GM12878 (cell line): ENCODE data around the gene ASB10. TPM values are rescaled to one million over a fixed set of nuclear protein-coding genes. Genes with fewer than 3 reads are reported as not detected.
A peak's percentile ranks its signal among the peaks of the same experiment; 100 is the strongest.

Experiments
- ATAC-seq: fragments of 200-7000 bp; cut with Tn5 transposase; 3 replicates; pipeline ENCODE4 v1.9.1; 2020; ENCODE audit warnings: mild to moderate bottlenecking, moderate library complexity
- BruUV-seq: library from RNA; stranded (reverse); fragments of 400-500 nt; replicated peaks from 2 replicates; lab custom pipeline; 2021; lab: Mats Ljungman, UMichigan
- CTCF ChIA-PET: fragments of 300-600 bp; sonication (Branson Sonifier 250); formaldehyde crosslinking; extraction: SDS; loops from one replicate; lab custom pipeline; 2021; ENCODE audit warnings: inconsistent platforms; lab: Yijun Ruan, JAX
- POLR2A ChIA-PET: fragments of 350-600 bp; formaldehyde crosslinking; extraction: SDS; loops from one replicate; lab custom pipeline; 2021; ENCODE audit warnings: inconsistent platforms; lab: Charles Lee
- RAD21 ChIA-PET: fragments of 300-600 bp; sonication (Branson Sonifier 250); formaldehyde crosslinking; loops from one replicate; lab custom pipeline; 2023; ENCODE audit warnings: antibody characterized with exemption; ENCODE audit not compliant: unreplicated experiment; lab: Charles Lee
- SMC1A ChIA-PET: fragments of 300-600 bp; sonication (Branson Sonifier 250); formaldehyde crosslinking; loops from one replicate; lab custom pipeline; 2023; ENCODE audit not compliant: unreplicated experiment, uncharacterized antibody; lab: Charles Lee
- DNase-seq: peaks from one replicate; pipeline ENCODE4 v3.0.0-alpha.2; 2011; ENCODE audit warnings: low read depth, low spot score
- FAIRE-seq: peaks from 3 replicates; lab custom pipeline; 2011; peaks lifted over from hg19 to GRCh38; lab: Jason Lieb, UNC
- H2AFZ ChIP-seq: 2 replicates; pipeline ENCODE4 v1.6.0; 2011; ENCODE audit warnings: low read depth, low read length, control low read depth; ENCODE audit not compliant: control insufficient read depth
- H3K27ac ChIP-seq: 2 replicates; pipeline ENCODE4 v1.5.1; 2011; ENCODE audit warnings: control low read depth; ENCODE audit not compliant: control insufficient read depth, insufficient read depth
- H3K27me3 ChIP-seq, 2 experiments: replicated peaks in 1 of 2; 2 replicates each; pipeline versions ENCODE4 v1.6.0 to v1.6.1; 2011; ENCODE audit warnings: low read length in 1 of 2; ENCODE audit not compliant: control insufficient read depth in 2 of 2, insufficient read depth in 2 of 2
- H3K36me3 ChIP-seq, 2 experiments: 2 replicates each; pipeline ENCODE4 v1.5.1; 2011; ENCODE audit warnings: low read length in 1 of 2; ENCODE audit not compliant: control insufficient read depth in 2 of 2, insufficient read depth in 2 of 2
- H3K4me1 ChIP-seq: 2 replicates; pipeline ENCODE4 v1.6.1; 2011; ENCODE audit warnings: mild to moderate bottlenecking, low read length, moderate library complexity, mixed read lengths; ENCODE audit not compliant: control insufficient read depth, insufficient read depth
- H3K4me2 ChIP-seq: 2 replicates; pipeline ENCODE4 v1.6.0; 2011; ENCODE audit warnings: control low read depth; ENCODE audit not compliant: control insufficient read depth, insufficient read depth
- H3K4me3 ChIP-seq: fragments of 200-600 bp; sonication (generic); 2 replicates; pipeline ENCODE4 v1.5.1; 2016
- H3K79me2 ChIP-seq: 2 replicates; pipeline ENCODE4 v1.6.0; 2011; ENCODE audit warnings: low read length; ENCODE audit not compliant: control insufficient read depth, insufficient read depth
- H3K9ac ChIP-seq: 2 replicates; pipeline ENCODE4 v1.8.0; 2011; ENCODE audit warnings: low read length, control low read depth, mixed read lengths; ENCODE audit not compliant: control insufficient read depth, insufficient read depth
- H3K9me3 ChIP-seq: replicated peaks from 3 replicates; pipeline ENCODE4 v1.5.1; 2011; ENCODE audit warnings: mild to moderate bottlenecking, low read length; ENCODE audit not compliant: control insufficient read depth, insufficient read depth
- H4K20me1 ChIP-seq: 2 replicates; pipeline ENCODE4 v1.6.0; 2011; ENCODE audit not compliant: control insufficient read depth, insufficient read depth
- BACH1 ChIP-seq: fragments of 450-650 bp; IDR thresholded peaks from 2 replicates; pipeline ENCODE4 v1.6.1; 2017; ENCODE audit warnings: mild to moderate bottlenecking, borderline replicate concordance
- ESRRA ChIP-seq: IDR thresholded peaks from 2 replicates; pipeline ENCODE4 v1.6.1; 2012; ENCODE audit warnings: mild to moderate bottlenecking, low read length, improper control_type of control experiment
- HCFC1 ChIP-seq: fragments of 150-350 bp; IDR thresholded peaks from 2 replicates; pipeline ENCODE4 v1.6.1; 2014; ENCODE audit warnings: low read length
- HSF1 ChIP-seq: fragments of 150-350 bp; IDR thresholded peaks from 2 replicates; pipeline ENCODE4 v1.6.1; 2014; ENCODE audit warnings: mild to moderate bottlenecking, low read depth, low read length
- PAX5 ChIP-seq: IDR thresholded peaks from 2 replicates; pipeline ENCODE4 v1.6.1; 2011; ENCODE audit warnings: low read depth, low read length, borderline replicate concordance
- RUNX3 ChIP-seq: IDR thresholded peaks from 2 replicates; pipeline ENCODE4 v1.6.1; 2012; ENCODE audit warnings: low read length, inconsistent platforms
- SREBF1 ChIP-seq: IDR thresholded peaks from 2 replicates; pipeline ENCODE4 v1.6.1; 2012; ENCODE audit warnings: mild to moderate bottlenecking, low read length
- USF1 ChIP-seq: IDR thresholded peaks from 2 replicates; pipeline ENCODE4 v1.6.1; 2011; ENCODE audit warnings: borderline replicate concordance, low read depth, mild to moderate bottlenecking, moderate library complexity, mixed read lengths, low read length; ENCODE audit not compliant: insufficient read depth; ENCODE audit errors: extremely low read length
- ZNF217 ChIP-seq: fragments of 450-650 bp; IDR thresholded peaks from 2 replicates; pipeline ENCODE4 v1.6.1; 2017; ENCODE audit warnings: antibody characterized with exemption, mild to moderate bottlenecking
- WGBS: methylation state at CpG from one replicate; pipeline ENCODE4 v1.1.6; 2016; ENCODE audit warnings: low lambda C conversion rate; ENCODE audit not compliant: insufficient replicate concordance, insufficient coverage; ENCODE audit errors: missing lambda C conversion rate; 5-methylcytosine and 5-hydroxymethylcytosine counted together
- in situ Hi-C: fragments of 300-500 bp; cut with MboI; formaldehyde crosslinking; loops from 9 replicates; pipeline ENCODE4 v1.14.3; 2018; ENCODE audit warnings: mixed read lengths
- intact Hi-C: fragments of 100-400 bp; cut with micrococcal nuclease; formaldehyde crosslinking; loops from one replicate; pipeline ENCODE4 v1.14.2; 2022; ENCODE audit not compliant: unreplicated experiment
- polyA plus RNA-seq, 11 experiments: library from polyadenylated mRNA; depleted of rRNA in 4 of 11; unstranded in 6 of 11; stranded (reverse) in 5 of 11; fragments of >200 nt; fragmentation: Nextera tagmentation in 4 of 11; fragmentation: Illumina TruSeq in 1 of 11; extraction: Ambion mirVana in 4 of 11; extraction: Trizol in 1 of 11; gene quantifications; 1 replicate in 1 of 11; 2 replicates in 10 of 11; pipeline versions ENCODE4 v1.2.1 to v1.2.3, GENCODE V29; 2011 to 2016; ENCODE audit warnings: inconsistent platforms in 2 of 11, missing spikeins in 2 of 11, low read depth in 1 of 11
- total RNA-seq, 4 experiments: library from RNA; depleted of rRNA in 3 of 4; stranded (reverse); fragments of >200 nt in 3 of 4; fragmentation: Illumina TruSeq in 1 of 4; extraction: Trizol in 1 of 4; gene quantifications; 2 replicates each; pipeline versions ENCODE4 v1.2.1 to v1.2.3, GENCODE V29; 2013 to 2021

ASB10 gene
- total and polyA plus RNA-seq, 10 of the 15 experiments (the other 5 are each of a cell fraction or from before 2014, with no cell fraction given): not detected

GRCh38 chr7:151187409-151188251 is 580 bp upstream of the ASB10 start:
- SMC1A ChIA-PET: no interaction called here
- 41% methylated on average over 22 of the region's 22 CpGs for WGBS
- POLR2A ChIA-PET: interaction anchor here (0.5 kb wide), 1 partner anchor 98 kb away, joined by 9 read pairs; no protein-coding TSS in a partner anchor
- Histone ChIP-seq H3K9me3 (no peaks in the 10 kb centered on the region), H3K4me1 (peaks cover 7% of the 10 kb centered on the region), H4K20me1 (no peaks in the 10 kb centered on the region; the same call in 1 of the 2 replicates), H3K4me2 (peak overlapping the region; percentile 22; the same call in 1 of the 2 replicates), H3K4me3 (no peak overlapping the region), H3K36me3 (no peaks in the 10 kb centered on the region), H3K27ac (no peak overlapping the region), H3K27me3 (peaks cover 0 to 6% of the 10 kb centered on the region in 2 experiments; a peak in 1 of 4 replicates), H3K79me2 (no peaks in the 10 kb centered on the region), H2AFZ (no peak overlapping the region), H3K9ac (no peak overlapping the region)
- no peak for DNase-seq
- no peak for TF ChIP-seq ZNF217
- RAD21 ChIA-PET: no interaction called here
- FAIRE-seq: no peak
- intact Hi-C loops: no loop called here
- no TSS peak for BruUV-seq
- ATAC-seq: no peak
- in situ Hi-C loops: no loop called here
- CTCF ChIA-PET: interaction anchor here (1.6 kb wide), 1 partner anchor 56 kb away, joined by 4 read pairs; no protein-coding TSS in a partner anchor

- TF ChIP-seq SREBF1 (no peak), RUNX3 (no peak), USF1 (no peak), PAX5 (no peak), BACH1 (no peak), HSF1 (no peak), ESRRA (no peak), HCFC1 (no peak)
- H2AFZ ChIP-seq: no peak overlapping the region
- no peaks in the 10 kb centered on the region for H3K36me3 ChIP-seq
- H3K27me3 ChIP-seq: peaks cover 0 to 3% of the 10 kb centered on the region in 2 experiments; a peak in 1 of 4 replicates
- H3K9ac ChIP-seq: no peak overlapping the region
- FAIRE-seq (no peak), DNase-seq (no peak), ATAC-seq (no peak)
- peaks cover 7% of the 10 kb centered on the region for H3K4me1 ChIP-seq
- ChIA-PET CTCF (no interaction called here), SMC1A (no interaction called here), RAD21 (no interaction called here), POLR2A (no interaction called here)
- no peaks in the 10 kb centered on the region for H3K9me3 ChIP-seq
- no peaks in the 10 kb centered on the region; the same call in 1 of the 2 replicates for H4K20me1 ChIP-seq
- no TSS peak for BruUV-seq
- intact Hi-C loops (no loop called here), in situ Hi-C loops (no loop called here)
- H3K79me2 ChIP-seq: no peaks in the 10 kb centered on the region
- WGBS: 47% methylated on average over 15 of the region's 16 CpGs
- H3K4me2 ChIP-seq: no peak overlapping the region
- no peak overlapping the region for H3K27ac ChIP-seq
- H3K4me3 ChIP-seq: no peak overlapping the region
Observed at GRCh38 chr7:151185762-151186639, 1.0 kb downstream of the ASB10 start.
